Stimulated activated CD4-positive, alpha-beta T cell treated with anti-CD3 and anti-CD28 coated beads, Interleukin-4, amount 100 ng/mL, for 1 hour (primary cell): ENCODE data around the gene ANKRD12.

ENCODE experiments used
- DNase-seq: peaks from one replicate; pipeline ENCODE4 v3.0.0-alpha.2; 2020

Gene ANKRD12

DNA sequence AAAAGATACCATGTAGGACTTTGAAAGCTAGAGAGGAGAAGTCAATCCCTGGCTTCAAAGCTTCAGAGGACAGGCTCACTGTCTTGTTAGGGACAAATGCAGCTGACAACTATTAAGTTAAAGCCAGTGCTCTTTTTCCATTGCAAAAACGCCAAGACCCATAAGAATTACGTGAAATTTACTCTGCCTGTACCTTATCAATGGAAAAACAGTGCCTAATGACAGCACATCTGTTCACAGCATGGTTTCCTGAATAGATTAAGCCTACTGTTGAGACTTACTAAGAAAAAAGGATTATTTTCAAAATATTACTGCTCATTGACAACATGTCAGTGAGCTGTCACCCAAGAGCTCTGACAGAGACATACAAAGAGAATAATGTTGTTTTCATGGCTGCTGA lies 52.9 kb downstream of the ANKRD12 start:
- DNase-seq: no peak

DNA sequence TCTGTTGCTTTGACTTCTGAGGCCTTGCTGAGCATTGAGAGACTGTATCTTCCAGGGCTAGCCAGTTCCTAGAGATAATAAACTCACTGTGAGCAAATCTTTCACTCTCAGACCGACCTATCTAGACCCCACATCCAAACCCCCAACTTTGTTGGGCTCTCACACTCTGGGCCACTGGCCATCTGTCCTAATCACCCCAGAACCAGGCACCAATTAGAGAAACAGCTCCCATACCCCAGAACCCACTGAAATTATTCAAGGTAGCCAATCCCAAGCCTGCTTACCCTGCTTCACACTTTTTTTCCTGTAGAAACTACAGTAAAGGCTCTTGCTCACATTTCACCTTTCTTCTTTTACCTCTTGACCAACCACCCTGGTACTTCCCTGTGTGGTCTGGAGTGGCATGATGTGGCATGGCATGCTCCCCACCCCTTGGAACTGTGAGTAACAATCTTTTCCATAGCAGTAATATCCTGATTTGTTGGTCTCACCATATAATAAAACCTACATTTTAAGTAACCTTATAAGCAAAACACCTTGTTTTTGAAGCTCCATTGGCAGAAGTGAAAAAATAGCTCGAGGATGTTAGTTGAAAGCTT lies 55.2 kb downstream of the ANKRD12 start:
- DNase-seq: no peak

- DNase-seq: no peak
These were observed 56.5 kb downstream of the ANKRD12 start for GRCh38 chr18:9193031-9193430.

DNA sequence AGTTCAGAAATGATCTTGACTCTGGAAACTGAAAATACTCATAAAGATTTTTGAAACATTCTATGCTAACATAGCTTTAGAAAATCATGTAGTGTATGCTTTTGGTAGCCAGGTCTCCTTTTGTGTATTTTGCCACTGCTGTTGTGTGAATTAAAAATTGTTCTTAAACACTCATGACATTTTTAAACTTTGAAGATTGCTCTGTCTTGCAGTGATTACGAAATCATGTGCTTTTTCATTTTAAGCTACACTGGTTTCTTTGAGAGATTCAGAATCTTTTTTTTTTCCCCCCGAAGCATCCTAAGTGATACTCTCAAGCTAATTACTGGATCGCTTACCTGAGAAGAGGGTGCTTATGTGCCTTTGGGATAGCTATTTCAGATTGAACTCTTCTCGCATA lies 60.0 kb downstream of the ANKRD12 start:
- DNase-seq: no peak

DNA sequence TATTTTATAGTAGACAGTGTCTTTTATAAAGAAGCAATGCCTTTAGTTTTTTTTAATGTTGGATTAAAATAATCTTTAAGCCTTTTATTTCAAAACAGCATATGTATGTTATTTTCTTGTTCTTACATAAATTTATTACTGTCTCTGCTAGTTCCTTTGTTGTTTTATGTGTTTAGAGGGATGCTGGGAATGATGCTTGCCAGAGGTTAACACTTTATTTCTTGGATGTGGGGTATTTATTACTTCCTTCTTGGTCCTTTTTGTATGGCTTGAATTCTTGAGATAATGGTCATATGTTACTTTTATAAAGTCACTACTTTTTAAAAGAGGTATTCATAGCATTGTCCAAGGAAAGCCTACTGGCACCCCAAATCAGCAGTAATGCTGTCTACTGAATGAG lies 63.1 kb downstream of the ANKRD12 start:
- DNase-seq: no peak

DNA sequence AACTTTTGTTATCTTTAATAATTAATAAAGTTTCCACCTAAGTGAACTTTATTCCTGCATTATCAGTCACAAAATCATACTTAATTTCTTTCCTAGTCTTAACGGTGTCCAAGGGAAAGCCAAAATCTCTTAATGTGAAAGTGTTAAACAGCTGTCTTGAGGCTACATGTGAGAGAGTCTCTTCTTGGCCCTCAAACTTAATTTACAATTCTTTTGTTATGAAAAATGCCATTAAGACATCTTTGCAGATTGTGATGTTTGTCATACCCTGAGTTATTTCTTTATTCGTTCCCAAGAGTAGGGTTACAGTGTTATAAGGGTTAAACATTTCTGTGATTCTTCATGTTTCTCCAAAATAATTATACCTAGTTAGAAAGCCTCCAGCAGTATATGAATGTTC lies 64.6 kb downstream of the ANKRD12 start:
- DNase-seq: no peak

DNA sequence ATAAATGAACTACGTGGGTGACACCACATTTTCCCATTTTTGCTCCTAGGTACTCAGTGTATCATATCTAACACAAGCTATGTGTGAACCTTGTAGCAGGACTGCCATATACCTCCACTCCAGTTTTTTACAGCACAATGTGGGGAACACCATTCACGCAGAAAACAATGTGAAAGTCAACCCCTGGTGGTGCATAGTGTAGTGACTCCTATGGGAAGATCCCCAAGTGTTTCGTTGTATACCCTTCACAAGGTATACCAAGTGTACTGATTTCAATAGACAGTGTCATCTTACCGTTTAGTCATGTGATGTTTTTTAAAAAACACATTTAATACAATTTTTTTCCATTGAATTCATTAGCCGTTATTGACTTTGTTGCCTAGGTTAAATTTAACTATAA lies 68.1 kb downstream of the ANKRD12 start:
- DNase-seq: no peak

DNA sequence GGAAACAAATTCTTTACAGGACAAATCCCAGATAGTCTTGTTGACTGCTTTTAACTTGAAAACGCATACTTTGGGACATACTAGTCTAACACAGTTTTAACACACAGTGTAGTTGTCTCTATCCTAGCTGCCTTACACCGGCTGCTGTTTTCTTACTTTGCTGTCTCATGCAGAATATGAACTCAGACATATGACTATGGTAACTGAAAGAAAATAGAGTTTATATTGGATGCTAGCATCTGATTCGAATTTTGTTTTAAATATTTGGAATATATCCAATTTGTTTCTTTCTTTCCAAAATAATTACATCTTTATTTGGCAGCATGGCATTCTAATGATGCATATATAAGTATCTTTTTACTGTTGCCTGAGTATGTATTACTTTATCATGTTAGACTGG lies 69.8 kb downstream of the ANKRD12 start:
- DNase-seq: no peak

DNA sequence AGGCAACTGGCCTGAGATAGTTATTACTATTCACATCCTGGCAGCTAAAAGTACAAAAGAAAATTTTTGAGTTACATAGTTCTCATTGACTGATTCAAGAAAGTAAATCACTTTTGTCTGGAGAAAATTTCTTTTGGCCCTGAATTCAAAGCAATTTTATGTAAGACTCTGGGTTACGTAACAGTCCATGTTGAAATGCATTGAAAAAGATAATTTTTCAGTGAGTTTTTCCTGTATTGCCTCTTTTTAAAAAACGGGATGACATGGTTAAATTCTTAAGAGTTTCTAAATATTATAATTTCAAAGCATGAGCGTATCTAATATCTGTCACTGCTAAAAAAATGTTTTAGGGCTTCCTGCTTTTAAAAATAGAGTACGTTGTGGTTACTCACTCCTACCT lies 72.7 kb downstream of the ANKRD12 start:
- no peak for DNase-seq

GRCh38 chr18:9210966-9211365 lies 74.4 kb downstream of the ANKRD12 start:
- no peak for DNase-seq

DNA sequence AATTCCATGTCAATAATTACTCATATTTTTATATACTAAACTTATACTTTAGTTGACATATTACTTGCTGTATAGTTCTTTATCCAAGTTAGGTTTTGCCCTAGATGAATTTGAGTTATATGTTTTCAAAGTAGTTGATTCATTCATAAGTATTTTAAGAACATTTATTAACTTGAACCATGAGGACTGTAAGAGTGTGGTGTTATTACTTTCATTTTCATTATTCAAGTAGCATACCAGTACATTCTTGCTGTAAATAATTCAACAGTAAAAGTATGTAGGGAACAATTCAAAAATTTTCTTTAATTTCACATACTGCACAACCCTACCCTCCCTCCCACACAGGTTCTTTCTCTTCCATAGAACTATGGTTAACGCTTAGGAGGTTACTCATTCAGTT lies 75.4 kb downstream of the ANKRD12 start:
- DNase-seq: no peak

DNA sequence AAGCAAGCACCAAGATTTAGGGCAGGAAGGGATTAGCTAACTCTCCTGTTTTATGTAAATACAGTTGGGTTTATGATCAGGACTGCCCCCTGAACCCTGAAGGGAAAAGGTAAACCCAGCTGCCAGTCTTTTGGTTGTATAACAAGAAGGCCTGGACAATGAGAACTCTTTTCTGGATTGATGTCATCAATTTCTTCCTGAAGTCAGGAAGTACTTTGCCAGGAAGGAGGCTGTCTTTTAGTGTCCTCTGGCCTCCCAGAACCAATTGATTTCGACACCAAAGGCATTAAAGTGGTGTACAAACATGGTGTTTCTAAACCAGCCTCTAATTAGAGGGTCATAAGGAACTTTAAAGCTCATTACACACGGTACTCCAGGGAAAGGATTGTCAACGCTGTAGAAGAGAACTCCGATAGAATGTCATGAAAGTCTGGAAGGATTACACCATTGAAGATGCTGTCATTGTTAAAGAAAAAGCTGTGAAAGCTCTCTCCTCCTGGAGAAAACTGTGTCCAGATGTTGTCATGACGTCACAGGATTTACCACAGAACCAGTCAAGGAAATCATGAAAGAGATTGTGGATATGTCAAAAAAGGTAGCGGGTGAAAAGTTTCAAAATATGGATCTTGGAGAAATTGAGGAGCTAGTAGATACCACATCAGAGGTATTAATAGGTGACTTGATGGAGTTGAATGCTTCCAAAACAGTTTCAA lies 78.8 kb downstream of the ANKRD12 start:
- DNase-seq: no peak

DNA sequence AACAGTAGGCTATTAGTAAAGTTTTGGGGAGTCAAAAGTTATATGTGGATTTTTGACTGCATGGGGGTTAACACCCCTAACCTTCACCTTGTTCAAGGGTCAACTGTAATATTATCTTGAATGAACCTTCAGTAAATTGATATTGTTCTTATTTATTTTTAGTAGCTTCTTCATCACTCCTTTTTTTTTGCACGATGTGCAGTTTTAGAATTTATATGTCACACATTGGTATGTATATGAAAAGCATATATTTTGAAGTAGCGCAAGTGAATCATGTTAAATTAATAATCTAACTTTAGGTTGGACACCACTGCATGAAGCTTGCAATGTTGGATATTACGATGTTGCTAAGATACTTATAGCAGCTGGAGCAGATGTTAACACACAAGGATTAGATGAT lies 79.9 kb downstream of the ANKRD12 start:
- DNase-seq: no peak

- no peak for DNase-seq
These were observed 81.3 kb downstream of the ANKRD12 start for GRCh38 chr18:9217743-9218451.

DNA sequence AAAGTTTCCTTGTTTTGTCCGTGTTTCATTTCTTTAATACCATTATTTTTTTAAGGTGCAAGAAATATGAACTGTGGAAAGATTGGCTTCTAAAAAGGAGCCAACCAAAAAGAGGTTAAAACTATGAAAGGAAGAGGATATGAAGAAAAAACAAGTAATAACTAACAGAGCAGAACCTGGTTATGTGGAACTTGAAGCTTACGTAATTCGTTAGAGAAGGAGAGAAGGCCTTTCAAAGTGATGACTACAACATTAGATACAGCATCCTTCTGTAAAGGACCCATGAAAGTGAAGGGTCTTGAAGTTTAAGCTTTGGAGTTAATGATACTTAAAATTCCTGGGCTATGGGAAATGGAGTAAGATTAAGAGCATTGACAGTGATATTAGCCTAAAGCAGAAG lies 84.5 kb downstream of the ANKRD12 start:
- DNase-seq: no peak

DNA sequence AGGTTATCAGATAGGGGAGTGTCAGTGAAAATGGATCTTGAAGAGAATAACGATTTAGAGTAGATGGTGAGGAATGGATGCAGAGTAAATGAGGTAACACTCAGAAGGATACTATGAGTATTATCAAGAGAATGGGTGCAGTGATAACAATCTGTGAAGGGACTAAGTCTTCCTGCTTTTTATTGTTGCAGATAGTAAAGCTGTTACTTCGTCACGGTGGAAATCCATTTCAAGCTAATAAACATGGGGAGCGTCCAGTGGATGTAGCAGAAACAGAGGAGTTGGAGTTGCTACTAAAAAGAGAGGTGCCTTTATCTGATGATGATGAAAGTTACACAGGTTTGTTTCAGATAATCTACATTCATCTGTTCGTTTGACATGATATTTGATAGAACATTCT lies 85.1 kb downstream of the ANKRD12 start:
- DNase-seq: no peak

GRCh38 chr18:9223356-9223755 lies 86.8 kb downstream of the ANKRD12 start:
- DNase-seq: no peak

DNA sequence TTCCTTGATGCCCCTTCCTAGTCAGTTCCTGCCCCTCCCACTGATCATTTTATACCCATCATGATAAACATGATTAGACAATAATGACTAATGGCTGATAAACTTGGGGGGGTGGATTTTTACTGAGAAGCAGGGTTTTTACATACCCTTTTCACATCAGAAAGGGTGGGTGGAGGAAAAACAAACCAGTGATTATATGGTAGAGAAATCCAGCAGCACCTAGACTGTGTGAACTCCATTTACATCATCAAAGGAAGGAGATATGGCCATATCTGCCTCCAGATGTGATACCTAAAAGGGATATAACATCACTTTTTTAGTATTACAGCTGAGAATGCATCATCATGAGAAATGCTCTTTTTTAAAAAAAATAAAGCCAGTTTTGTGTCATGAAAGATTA lies 89.9 kb downstream of the ANKRD12 start:
- DNase-seq: no peak

GRCh38 chr18:9231852-9232486 lies 95.4 kb downstream of the ANKRD12 start:
- no peak for DNase-seq

- no peak for DNase-seq
These were observed 96.4 kb downstream of the ANKRD12 start for GRCh38 chr18:9232977-9233376.

DNA sequence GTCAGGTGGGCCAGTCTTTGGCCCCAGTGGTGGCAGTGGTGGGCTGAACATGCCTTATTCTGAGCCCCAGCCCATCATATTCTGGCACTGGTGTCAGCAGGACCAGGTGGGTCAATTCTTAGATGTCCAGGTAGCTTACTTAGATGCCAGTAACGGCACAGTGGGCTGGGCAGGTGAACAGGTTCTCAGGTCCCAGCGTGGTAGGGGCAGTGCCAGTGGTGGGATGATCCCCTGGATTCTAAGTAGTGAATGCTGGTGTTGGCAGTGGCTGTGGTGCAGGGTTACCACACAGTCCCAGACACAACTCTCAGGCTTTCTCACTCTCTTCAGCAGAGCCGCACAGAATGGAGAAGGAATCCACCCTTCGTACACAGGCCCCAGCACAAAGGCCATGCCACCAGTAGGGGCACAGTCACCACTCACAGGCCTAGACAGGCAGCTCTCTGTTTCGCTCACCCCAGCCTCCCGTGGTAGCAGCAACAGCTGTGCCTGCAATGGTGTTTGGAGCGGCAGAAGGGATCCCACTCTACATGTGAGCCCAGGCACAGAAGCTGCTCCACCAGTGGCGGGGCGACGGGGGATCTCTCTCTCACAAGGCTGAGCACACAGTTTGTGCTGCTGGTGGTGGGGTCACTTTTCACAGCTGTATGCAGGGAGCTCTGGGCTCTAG lies 97.3 kb downstream of the ANKRD12 start:
- no peak for DNase-seq

GRCh38 chr18:9234528-9234927 lies 97.9 kb downstream of the ANKRD12 start:
- no peak for DNase-seq

DNA sequence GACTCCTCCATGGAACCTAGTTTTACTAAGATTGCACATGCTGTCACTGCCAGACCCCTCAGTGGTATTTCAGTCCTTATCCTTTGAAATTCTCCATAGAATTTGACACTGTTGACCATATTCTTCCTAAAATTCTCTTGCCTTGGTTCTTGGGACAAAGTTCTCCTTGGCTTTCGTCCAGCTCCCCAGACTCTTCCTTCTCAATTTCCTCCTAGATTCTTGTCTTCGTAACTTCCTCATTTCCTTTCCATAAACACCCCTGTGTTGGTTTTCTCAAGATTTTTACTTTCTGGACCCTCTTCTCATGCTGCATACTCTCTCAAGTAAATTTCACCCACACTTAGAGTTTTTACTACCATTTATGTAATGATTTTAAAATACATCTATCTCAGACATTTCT lies 101.4 kb downstream of the ANKRD12 start:
- no peak for DNase-seq
